Suprapubic skin (tissue), 3 donors: ENCODE results near the gene ARMC10.

Experiments
- EP300 ChIP-seq: sonication (generic); formaldehyde crosslinking; IDR thresholded peaks from one replicate; pipeline ENCODE4 v1.6.1; 2017; ENCODE audit warnings: antibody characterized with exemption
- TF ChIP-seq, protein P1 (sequence below), 2 donors: fragments of 200-600 bp in 1 of 2; fragments of 450-650 bp in 1 of 2; sonication (generic) in 1 of 2; IDR thresholded peaks; one replicate each; pipeline ENCODE4 v1.5.1; 2016 to 2019; ENCODE audit warnings: antibody characterized with exemption in 2 of 2, mild to moderate bottlenecking in 1 of 2, moderate library complexity in 1 of 2

DNA sequence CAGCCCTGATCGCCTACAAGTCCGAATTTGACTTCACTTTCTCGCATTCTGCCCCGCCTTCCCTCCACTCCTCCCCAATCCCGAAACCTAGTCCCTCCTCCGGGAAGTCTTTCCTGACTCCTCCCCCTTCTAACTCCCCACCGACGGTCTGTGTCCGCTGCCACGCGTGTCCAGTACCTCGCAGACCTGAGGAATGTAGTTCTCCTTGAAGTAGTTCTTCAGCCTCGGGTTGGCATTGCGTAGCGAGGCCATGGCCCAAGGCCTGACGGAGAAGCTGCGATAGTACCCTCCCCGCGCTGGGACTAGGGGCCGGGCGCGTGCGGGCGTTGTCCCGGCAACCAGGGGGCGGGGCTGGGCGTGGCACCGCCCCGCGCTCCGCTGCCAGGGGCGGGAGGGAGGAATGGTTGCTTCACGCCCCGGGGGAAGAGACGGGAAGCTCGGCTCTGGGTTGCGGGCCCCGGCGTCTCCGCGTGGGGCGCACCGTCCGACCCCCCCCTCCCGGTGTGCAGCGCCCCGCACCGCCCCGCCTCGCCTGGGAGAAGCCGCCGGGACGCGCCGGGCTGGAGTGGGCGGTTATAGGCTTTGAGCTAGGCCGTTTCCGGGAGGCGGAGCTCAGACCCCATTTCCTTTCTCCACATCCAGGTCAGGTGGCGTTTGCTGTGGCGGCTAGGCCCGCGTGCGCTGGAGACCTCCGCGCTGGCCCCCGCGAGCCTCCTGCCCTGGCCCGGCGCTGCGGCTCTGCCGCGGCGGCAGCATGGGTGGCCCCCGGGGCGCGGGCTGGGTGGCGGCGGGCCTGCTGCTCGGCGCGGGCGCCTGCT lies at the start of gene ARMC10, which contains the start of gene FBXL13:
- TF ChIP-seq, protein P1, sequence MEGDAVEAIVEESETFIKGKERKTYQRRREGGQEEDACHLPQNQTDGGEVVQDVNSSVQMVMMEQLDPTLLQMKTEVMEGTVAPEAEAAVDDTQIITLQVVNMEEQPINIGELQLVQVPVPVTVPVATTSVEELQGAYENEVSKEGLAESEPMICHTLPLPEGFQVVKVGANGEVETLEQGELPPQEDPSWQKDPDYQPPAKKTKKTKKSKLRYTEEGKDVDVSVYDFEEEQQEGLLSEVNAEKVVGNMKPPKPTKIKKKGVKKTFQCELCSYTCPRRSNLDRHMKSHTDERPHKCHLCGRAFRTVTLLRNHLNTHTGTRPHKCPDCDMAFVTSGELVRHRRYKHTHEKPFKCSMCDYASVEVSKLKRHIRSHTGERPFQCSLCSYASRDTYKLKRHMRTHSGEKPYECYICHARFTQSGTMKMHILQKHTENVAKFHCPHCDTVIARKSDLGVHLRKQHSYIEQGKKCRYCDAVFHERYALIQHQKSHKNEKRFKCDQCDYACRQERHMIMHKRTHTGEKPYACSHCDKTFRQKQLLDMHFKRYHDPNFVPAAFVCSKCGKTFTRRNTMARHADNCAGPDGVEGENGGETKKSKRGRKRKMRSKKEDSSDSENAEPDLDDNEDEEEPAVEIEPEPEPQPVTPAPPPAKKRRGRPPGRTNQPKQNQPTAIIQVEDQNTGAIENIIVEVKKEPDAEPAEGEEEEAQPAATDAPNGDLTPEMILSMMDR (IDR thresholded peaks at IDR 0.05), result peak; percentile 1 to 67
- TF ChIP-seq EP300, result no peak
